CD4-positive, alpha-beta T cell (primary cell): Measurements from ENCODE around the gene ZBTB43. TPM values are rescaled to one million over a fixed set of nuclear protein-coding genes. Genes with fewer than 3 reads are reported as not detected.
"Not testable (repeated sequence)": the region's sequence is repeated elsewhere in the genome, so short reads cannot be mapped to it uniquely, and the experiment has no call there.

Experiments
- ATAC-seq: fragments of 200-7000 bp; cut with Tn5 transposase; one replicate; pipeline ENCODE4 v1.10.0; 2022; ENCODE audit warnings: mild to moderate bottlenecking; ENCODE audit not compliant: poor library complexity
- CTCF ChIA-PET: fragments of 350-600 bp; sonication (Branson Sonifier 250); formaldehyde crosslinking; loops from one replicate; lab custom pipeline; 2021; ENCODE audit warnings: antibody characterized with exemption, inconsistent platforms; lab: Charles Lee
- POLR2A ChIA-PET: fragments of 350-600 bp; sonication (Branson Sonifier 250); formaldehyde crosslinking; loops from one replicate; lab custom pipeline; 2021; ENCODE audit warnings: antibody characterized with exemption, inconsistent platforms; lab: Charles Lee
- DNase-seq, 14 experiments: peaks; one replicate each; pipeline ENCODE4 v3.0.0-alpha.2; 2013 to 2020; ENCODE audit warnings: mixed read lengths in 2 of 14
- H3K27ac ChIP-seq, 2 donors: one replicate each; pipeline versions ENCODE4 v1.5.1 to v1.7.0; 2013; ENCODE audit warnings: low read length in 2 of 2, low read depth in 1 of 2, mild to moderate bottlenecking in 1 of 2
- H3K27me3 ChIP-seq, 2 experiments: 1 replicate in 1 of 2; 2 replicates in 1 of 2; pipeline versions ENCODE4 v1.6.1 to v1.7.0; 2013; ENCODE audit warnings: low read length in 2 of 2, control low read depth in 1 of 2, mild to moderate bottlenecking in 1 of 2, moderate library complexity in 1 of 2; ENCODE audit not compliant: insufficient read depth in 2 of 2, control insufficient read depth in 1 of 2
- H3K36me3 ChIP-seq: one replicate; pipeline ENCODE4 v1.6.1; 2013; ENCODE audit warnings: low read length, control low read depth; ENCODE audit not compliant: insufficient read depth
- H3K4me1 ChIP-seq: one replicate; pipeline ENCODE4 v1.6.1; 2013; ENCODE audit warnings: low read length, control low read depth; ENCODE audit not compliant: insufficient read depth
- H3K4me3 ChIP-seq: one replicate; pipeline ENCODE4 v1.5.1; 2013; ENCODE audit warnings: mild to moderate bottlenecking, low read length, moderate library complexity
- H3K9me3 ChIP-seq, 2 experiments: 1 replicate in 1 of 2; 2 replicates in 1 of 2; pipeline versions ENCODE4 v1.6.1 to v1.7.0; 2013; ENCODE audit warnings: low read length in 2 of 2, mild to moderate bottlenecking in 2 of 2, control low read depth in 1 of 2, moderate library complexity in 1 of 2; ENCODE audit not compliant: control insufficient read depth in 1 of 2, insufficient read depth in 1 of 2
- H3K27ac Mint-ChIP-seq: one replicate; pipeline ENCODE4 v1.8.0; 2020; ENCODE audit warnings: mixed read lengths
- H3K27me3 Mint-ChIP-seq: one replicate; pipeline ENCODE4 v1.8.0; 2021; ENCODE audit warnings: mixed read lengths
- H3K36me3 Mint-ChIP-seq: one replicate; pipeline ENCODE4 v1.8.0; 2021; ENCODE audit warnings: low read depth, mixed read lengths
- H3K4me1 Mint-ChIP-seq: one replicate; pipeline ENCODE4 v1.8.0; 2021; ENCODE audit warnings: low read depth, mixed read lengths
- H3K4me3 Mint-ChIP-seq: one replicate; pipeline ENCODE4 v1.8.0; 2020; ENCODE audit warnings: mild to moderate bottlenecking, mixed read lengths
- H3K9me3 Mint-ChIP-seq: one replicate; pipeline ENCODE4 v1.8.0; 2020; ENCODE audit warnings: mixed read lengths
- CTCF ChIP-seq: fragments of 200-600 bp; IDR thresholded peaks from one replicate; pipeline ENCODE4 v1.8.0; 2022; ENCODE audit warnings: antibody characterized with exemption, mild to moderate bottlenecking
- intact Hi-C, 2 experiments: fragments of 100-400 bp; cut with DNase I in 1 of 2; cut with micrococcal nuclease in 1 of 2; formaldehyde crosslinking; loops; one replicate each; pipeline versions ENCODE4 v1.15.1 to v1.9.0; 2023 to 2025; cut with DNase I, micrococcal nuclease
- total RNA-seq, 174 experiments: library from RNA in 2 of 174; stranded (reverse) in 2 of 174; gene quantifications; one replicate each; pipeline ENCODE4 v1.2.3 and lab custom pipeline; 2021 to 2026

Gene ZBTB43
- total RNA-seq, 2 experiments from 2014 or later, result 47.7 to 50.8 TPM

- ChIA-PET POLR2A (no interaction called here), CTCF (no interaction called here)
- Mint-ChIP-seq H3K4me3 (no peak overlapping the region), H3K27ac (peak overlapping the region; percentile 6), H3K4me1 (peaks cover 36% of the 10 kb centered on the region), H3K36me3 (peaks cover 85% of the 10 kb centered on the region), H3K27me3 (no peaks in the 10 kb centered on the region), H3K9me3 (peaks cover 5% of the 10 kb centered on the region)
- peaks cover 11 to 19% of the 10 kb centered on the region in 2 experiments for H3K9me3 ChIP-seq
- no peak overlapping the region for H3K27ac ChIP-seq
- no peaks in the 10 kb centered on the region for H3K27me3 ChIP-seq
- H3K4me1 ChIP-seq, result no peaks in the 10 kb centered on the region
- H3K4me3 ChIP-seq, result no peak overlapping the region
- intact Hi-C loops, result no loop called here
- TF ChIP-seq CTCF, result no peak
- H3K36me3 ChIP-seq, result peaks cover 39% of the 10 kb centered on the region
- DNase-seq (no peak), ATAC-seq (no peak)
These were observed 18.0 kb downstream of the ZBTB43 start for GRCh38 chr9:126822873-126823272.

DNA sequence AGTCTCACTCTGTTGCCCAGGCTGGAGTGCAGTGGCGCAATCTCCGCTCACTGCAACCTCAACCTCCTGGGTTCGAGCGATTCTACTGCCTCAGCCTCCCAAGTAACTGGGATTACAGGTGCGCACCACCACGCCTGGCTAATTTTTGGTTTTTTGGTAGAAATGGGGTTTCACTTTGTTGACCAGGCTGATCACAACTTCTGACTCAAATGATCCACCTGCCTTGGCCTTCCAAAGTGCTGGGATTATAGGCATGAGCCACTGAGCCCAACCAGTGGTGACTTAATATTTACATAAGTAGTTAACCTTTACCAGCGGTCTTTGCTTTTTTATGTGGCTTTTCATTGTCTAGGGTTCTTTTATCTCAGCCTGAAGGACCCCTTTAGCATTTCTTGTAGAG is 19.2 kb downstream of the ZBTB43 start:
- not testable (repeated sequence) for H3K9me3 Mint-ChIP-seq
- H3K36me3 Mint-ChIP-seq, result peaks cover 79% of the 10 kb centered on the region

DNA sequence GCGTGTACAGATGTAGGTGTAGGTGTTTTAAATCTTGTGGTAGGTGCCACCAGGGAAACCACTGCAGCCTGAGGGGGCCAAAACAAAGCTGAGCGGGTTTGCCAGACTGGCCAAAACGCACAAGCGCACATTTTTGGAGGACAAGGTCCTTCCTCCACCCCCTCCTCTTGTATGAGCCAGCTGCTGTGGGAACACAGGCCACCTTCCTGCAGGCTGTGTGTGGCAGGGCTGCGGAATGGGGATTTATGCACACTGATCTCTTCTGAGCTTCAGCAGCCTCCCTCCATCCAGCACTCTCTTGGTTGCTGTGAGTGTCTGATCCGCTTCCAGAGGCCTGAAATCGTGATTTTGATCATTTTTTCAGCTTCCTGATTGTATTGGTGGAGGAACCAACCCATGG is 22.4 kb downstream of the ZBTB43 start:
- ATAC-seq, result no peak
- Mint-ChIP-seq H3K4me1 (peaks cover 31% of the 10 kb centered on the region), H3K36me3 (peaks cover 71% of the 10 kb centered on the region), H3K4me3 (no peak overlapping the region), H3K9me3 (no peaks in the 10 kb centered on the region), H3K27ac (no peak overlapping the region), H3K27me3 (no peaks in the 10 kb centered on the region)
- H3K9me3 ChIP-seq, result no peaks in the 10 kb centered on the region
- TF ChIP-seq CTCF, result no peak
- H3K27ac ChIP-seq, result no peak overlapping the region
- ChIA-PET POLR2A (no interaction called here), CTCF (no interaction called here)
- DNase-seq, result no peak
- peaks cover 14% of the 10 kb centered on the region for H3K36me3 ChIP-seq
- intact Hi-C loops, result no loop called here
- H3K4me1 ChIP-seq, result no peaks in the 10 kb centered on the region
- no peaks in the 10 kb centered on the region for H3K27me3 ChIP-seq
- H3K4me3 ChIP-seq, result no peak overlapping the region

More for the DNA sequence above, 19.2 kb downstream of the ZBTB43 start:
- H3K4me1 Mint-ChIP-seq, result peaks cover 39% of the 10 kb centered on the region
- peaks cover 5 to 11% of the 10 kb centered on the region in 2 experiments for H3K9me3 ChIP-seq
- H3K36me3 ChIP-seq, result peaks cover 27% of the 10 kb centered on the region
- H3K27me3 ChIP-seq, H3K4me3 ChIP-seq, intact Hi-C loops, H3K4me1 ChIP-seq, H3K4me3 Mint-ChIP-seq, POLR2A ChIA-PET, CTCF ChIA-PET, DNase-seq, H3K27me3 Mint-ChIP-seq, ATAC-seq, H3K27ac Mint-ChIP-seq, H3K27ac ChIP-seq: not testable (repeated sequence)

DNA sequence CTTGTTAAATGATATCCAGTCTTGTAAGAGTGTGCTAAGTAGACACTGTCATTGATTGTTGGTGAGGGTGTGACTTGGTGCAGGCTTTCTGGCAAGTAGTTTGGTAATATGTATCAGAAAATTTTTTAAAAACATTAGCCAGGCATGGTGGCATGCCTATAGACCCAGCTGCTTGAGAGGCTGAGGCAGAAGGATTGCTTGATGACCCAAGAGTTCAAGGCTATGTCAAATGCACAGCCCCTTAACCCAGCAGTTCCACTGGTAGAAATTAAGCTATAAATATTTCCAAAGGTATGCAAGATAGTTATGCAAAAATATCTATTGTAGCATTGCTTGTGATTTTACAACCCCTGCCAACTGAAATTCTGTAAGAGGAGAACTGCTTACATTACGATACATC is 24.2 kb downstream of the ZBTB43 start:
- no peak overlapping the region for H3K27ac ChIP-seq
- no peak overlapping the region for H3K4me3 Mint-ChIP-seq
- H3K27ac Mint-ChIP-seq, result no peak overlapping the region
- TF ChIP-seq CTCF, result no peak
- ChIA-PET CTCF (no interaction called here), POLR2A (no interaction called here)
- H3K9me3 ChIP-seq, result no peaks in the 10 kb centered on the region
- H3K4me3 ChIP-seq, result no peak overlapping the region
- peaks cover 20% of the 10 kb centered on the region for H3K4me1 Mint-ChIP-seq
- H3K27me3 Mint-ChIP-seq, result no peaks in the 10 kb centered on the region
- H3K36me3 Mint-ChIP-seq, result peaks cover 74% of the 10 kb centered on the region
- H3K9me3 Mint-ChIP-seq, result no peaks in the 10 kb centered on the region
- no peaks in the 10 kb centered on the region for H3K27me3 ChIP-seq
- DNase-seq (no peak), ATAC-seq (no peak)
- intact Hi-C loops, result no loop called here
- H3K4me1 ChIP-seq, result no peaks in the 10 kb centered on the region
- H3K36me3 ChIP-seq, result peaks cover 25% of the 10 kb centered on the region
